Measurements from ENCODE around the gene ZNF22. TPM values are rescaled to one million over a fixed set of nuclear protein-coding genes. Genes with fewer than 3 reads are reported as not detected.

The ZNF22 gene
- total RNA-seq, 1 experiment from 2014 or later: 36.9 TPM

DNA sequence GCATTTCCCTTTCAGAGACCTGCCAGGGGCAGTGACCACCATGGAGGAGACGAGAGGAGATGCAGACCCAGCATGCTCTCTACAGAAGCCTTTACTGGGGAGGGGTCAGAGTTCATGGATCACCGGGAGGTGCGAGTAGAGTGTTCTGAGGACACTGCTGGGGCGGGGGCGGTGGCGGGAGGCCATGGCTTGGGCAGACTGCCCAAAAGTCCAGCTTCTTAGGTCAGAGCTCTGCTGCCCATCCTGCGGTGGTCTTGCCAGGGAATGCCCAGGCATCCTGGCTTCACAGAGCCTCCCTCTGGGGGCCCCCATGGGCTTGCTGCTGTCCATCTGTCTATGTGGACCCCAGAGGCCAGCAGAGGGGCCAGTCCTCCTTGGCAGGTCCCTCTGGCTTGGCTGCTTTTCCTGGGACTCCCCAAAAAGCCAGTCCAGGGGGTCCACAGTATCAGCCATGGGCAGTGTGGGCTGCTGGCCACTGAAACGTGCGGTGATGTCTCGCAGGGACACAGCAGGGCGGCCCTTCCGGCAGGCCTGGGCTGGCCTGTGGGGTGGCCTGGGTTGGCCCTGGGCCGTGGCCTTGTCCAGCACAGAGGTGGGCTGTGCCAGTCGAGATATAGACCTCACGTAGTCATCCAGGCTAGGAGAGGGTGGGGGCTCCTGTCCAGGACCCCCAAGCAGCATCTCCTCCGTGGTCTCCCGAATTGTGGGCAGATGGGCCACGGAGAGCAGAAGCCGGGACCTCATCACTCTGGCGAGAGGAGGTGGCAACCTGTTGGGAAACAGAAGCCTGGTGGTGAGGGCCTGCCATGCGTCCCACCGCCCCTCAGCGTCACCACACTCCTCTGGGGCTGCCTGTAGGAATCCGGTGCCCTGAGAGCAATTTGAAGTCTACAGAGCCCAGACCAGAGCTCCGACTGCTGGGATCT, 23.2 kb upstream of the ZNF22 start:
- no peak overlapping the region for H3K18ac ChIP-seq (ENCODE audit: insufficient read length, low read depth, low read length)
- H4K8ac ChIP-seq (replicated peaks; ENCODE audit: insufficient read length, low read depth, low read length): no peak overlapping the region
- TF ChIP-seq, protein P1, sequence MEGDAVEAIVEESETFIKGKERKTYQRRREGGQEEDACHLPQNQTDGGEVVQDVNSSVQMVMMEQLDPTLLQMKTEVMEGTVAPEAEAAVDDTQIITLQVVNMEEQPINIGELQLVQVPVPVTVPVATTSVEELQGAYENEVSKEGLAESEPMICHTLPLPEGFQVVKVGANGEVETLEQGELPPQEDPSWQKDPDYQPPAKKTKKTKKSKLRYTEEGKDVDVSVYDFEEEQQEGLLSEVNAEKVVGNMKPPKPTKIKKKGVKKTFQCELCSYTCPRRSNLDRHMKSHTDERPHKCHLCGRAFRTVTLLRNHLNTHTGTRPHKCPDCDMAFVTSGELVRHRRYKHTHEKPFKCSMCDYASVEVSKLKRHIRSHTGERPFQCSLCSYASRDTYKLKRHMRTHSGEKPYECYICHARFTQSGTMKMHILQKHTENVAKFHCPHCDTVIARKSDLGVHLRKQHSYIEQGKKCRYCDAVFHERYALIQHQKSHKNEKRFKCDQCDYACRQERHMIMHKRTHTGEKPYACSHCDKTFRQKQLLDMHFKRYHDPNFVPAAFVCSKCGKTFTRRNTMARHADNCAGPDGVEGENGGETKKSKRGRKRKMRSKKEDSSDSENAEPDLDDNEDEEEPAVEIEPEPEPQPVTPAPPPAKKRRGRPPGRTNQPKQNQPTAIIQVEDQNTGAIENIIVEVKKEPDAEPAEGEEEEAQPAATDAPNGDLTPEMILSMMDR (conservative IDR thresholded peaks at IDR 0.05): 0 out of 3 replicates have a peak, but pooled peaks have one; percentile 12
- no peaks in the 10 kb centered on the region for H4K20me1 ChIP-seq (ENCODE audit: control insufficient read depth, insufficient read depth, insufficient read length)
- no peak overlapping the region for H2BK5ac ChIP-seq (ENCODE audit: insufficient read length, low read length)
- Mint-ChIP-seq H3K4me3 (no peak overlapping the region), H3K27ac (no peak overlapping the region), H3K4me1 (peaks cover 69 to 72% of the 10 kb centered on the region in 2 experiments), H3K36me3 (ENCODE audit: insufficient read depth in 1 of 3, low read depth in 3 of 3) (peaks cover 0 to 3% (median 0%) of the 10 kb centered on the region in 3 experiments; a peak in 1 of 7 replicates), H3K9me3 (no peaks in the 10 kb centered on the region), H3K27me3 (ENCODE audit: low read depth) (peaks cover 7% of the 10 kb centered on the region)
- H2BK12ac ChIP-seq (ENCODE audit: insufficient read length, low read depth, low read length): no peak overlapping the region
- H3T11ph ChIP-seq (ENCODE audit: low read length): no peak overlapping the region
- H3K4ac ChIP-seq (ENCODE audit: low read depth, low read length): no peak overlapping the region
- no peak overlapping the region for H3K23ac ChIP-seq (ENCODE audit: insufficient read length, low read depth, low read length)
- no peak overlapping the region for H2BK120ac ChIP-seq (ENCODE audit: low read depth, low read length, poor library complexity, severe bottlenecking)
- H3K4me2 ChIP-seq (ENCODE audit: insufficient read depth, insufficient read length, low read length): no peak overlapping the region
- H2AFZ ChIP-seq (ENCODE audit: low read length): no peak overlapping the region
- no peak for DNase-seq
- no peaks in the 10 kb centered on the region for H3K27me3 ChIP-seq (ENCODE audit: insufficient read depth, low read length)
- H3K27ac ChIP-seq (ENCODE audit: insufficient read length, low read depth, low read length): no peak overlapping the region
- peaks cover 4% of the 10 kb centered on the region for H3K23me2 ChIP-seq (ENCODE audit: insufficient read length, low read depth, low read length, poor library complexity, severe bottlenecking)
- no peak overlapping the region for H3K56ac ChIP-seq (ENCODE audit: insufficient read length, low read depth, low read length)
- no peak overlapping the region for H2AK5ac ChIP-seq (ENCODE audit: insufficient read length, low read length)
- H3K9me3 ChIP-seq (ENCODE audit: control insufficient read depth, low read depth, low read length): no peaks in the 10 kb centered on the region
- no CpG with 5 or more reads among the region's 25 CpGs for WGBS (ENCODE audit: extremely low coverage, insufficient read length, low lambda C conversion rate)
- no peak overlapping the region for H4K5ac ChIP-seq (ENCODE audit: insufficient read length, low read depth, low read length)
- H3K79me2 ChIP-seq (ENCODE audit: insufficient read depth, low read length): no peaks in the 10 kb centered on the region
- no peak overlapping the region for H4K91ac ChIP-seq (ENCODE audit: insufficient read length, low read depth, low read length)
- no peaks in the 10 kb centered on the region for H3K79me1 ChIP-seq (ENCODE audit: insufficient read depth, low read depth, low read length, poor library complexity, severe bottlenecking)
- no peak overlapping the region; the same call in 1 of the 2 replicates for H3K14ac ChIP-seq (ENCODE audit: insufficient read depth, low read length)
- no peak overlapping the region for H2BK15ac ChIP-seq (ENCODE audit: low read depth, low read length)
- H2BK20ac ChIP-seq (ENCODE audit: low read depth, low read length, poor library complexity, severe bottlenecking): no peak overlapping the region
- no peak overlapping the region for H3K9ac ChIP-seq (ENCODE audit: extremely low read depth, insufficient read length, low read length)
- peaks cover 16% of the 10 kb centered on the region for H3K4me1 ChIP-seq (ENCODE audit: insufficient read depth, low read length)

Measured in H9 (cell line).